NCI-H146 treated with DMSO at 0.1 percent for 48 hours (cell line): ENCODE measurements around the gene PLCH2.

Source experiments
- DNase-seq: peaks from one replicate; lab custom pipeline; 2025; ENCODE audit not compliant: unreplicated experiment; lab: John Stamatoyannopoulos, UW

The PLCH2 gene

DNA sequence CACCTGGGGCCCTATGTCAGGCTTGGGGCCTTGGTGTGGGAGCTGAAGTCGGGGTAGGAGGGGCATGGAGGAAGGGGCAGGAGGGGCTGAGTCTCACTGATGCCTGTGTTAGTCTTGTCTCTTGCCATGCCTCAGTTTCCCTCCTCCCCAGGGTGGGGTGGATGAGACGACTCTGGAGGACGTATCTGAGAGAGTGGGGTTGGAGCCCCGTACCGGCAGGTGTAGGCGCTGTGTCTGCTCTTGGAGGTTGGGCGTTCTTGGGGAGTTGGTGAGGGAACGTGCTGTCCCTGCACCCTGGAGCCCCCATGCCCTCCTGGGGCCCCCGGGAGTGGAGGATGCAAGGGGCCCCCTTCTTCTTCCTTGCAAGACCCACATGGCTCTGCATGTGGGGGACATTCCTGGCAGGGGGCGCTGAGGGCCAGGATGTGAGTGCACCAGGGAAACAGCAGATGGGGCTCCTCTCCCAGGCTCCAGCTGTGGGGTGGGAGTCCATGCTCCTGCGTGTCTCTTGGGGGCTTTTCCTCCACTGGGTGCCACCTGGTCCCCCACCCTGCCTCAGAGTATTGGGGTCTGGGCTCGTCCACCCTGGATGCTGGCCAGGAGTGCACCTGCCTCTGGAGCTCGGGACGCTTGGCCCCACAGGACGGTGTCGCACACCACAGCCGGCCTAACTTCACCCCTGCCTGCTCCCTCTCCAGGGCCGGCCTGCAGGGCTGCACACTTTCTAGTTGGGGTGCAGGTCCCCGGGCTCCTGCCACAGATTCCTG is 78.7 kb downstream of the PLCH2 start:
- DNase-seq = no peak
